Neural cell (in vitro differentiated cells): Measurements from ENCODE around the gene IL21R. TPM values are rescaled to one million over a fixed set of nuclear protein-coding genes. Genes with fewer than 3 reads are reported as not detected.

Source experiments
- H2AFZ ChIP-seq: fragments of 200-600, 300-800 bp; sonication (generic), shearing (Covaris generic); 2 replicates; pipeline ENCODE4 v1.6.0; 2014; ENCODE audit warnings: low read depth, mild to moderate bottlenecking, antibody characterized with exemption, low read length, moderate library complexity
- H3F3A ChIP-seq: fragments of 200-600 bp; shearing (Covaris generic); 2 replicates; pipeline ENCODE4 v1.6.1; 2016; ENCODE audit warnings: mild to moderate bottlenecking, moderate library complexity, mixed read lengths, antibody characterized with exemption, low read length; ENCODE audit not compliant: insufficient read depth, poor library complexity, severe bottlenecking
- H3K27ac ChIP-seq: fragments of 200-600, 300-800 bp; sonication (generic), shearing (Covaris generic); 2 replicates; pipeline ENCODE4 v1.5.1; 2014; ENCODE audit warnings: mild to moderate bottlenecking, low read length, moderate library complexity
- H3K27me3 ChIP-seq: fragments of 300-800, 200-600 bp; sonication (generic), shearing (Covaris generic); 2 replicates; pipeline ENCODE4 v1.6.0; 2014; ENCODE audit warnings: mild to moderate bottlenecking, low read depth, low read length, moderate library complexity; ENCODE audit not compliant: insufficient read depth
- H3K36me3 ChIP-seq: fragments of 300-800, 200-600 bp; sonication (generic), shearing (Covaris generic); 2 replicates; pipeline ENCODE4 v1.5.1; 2014; ENCODE audit warnings: mild to moderate bottlenecking, antibody characterized with exemption, low read length, moderate library complexity; ENCODE audit not compliant: insufficient read depth
- H3K4me2 ChIP-seq: fragments of 300-800, 200-600 bp; sonication (generic), shearing (Covaris generic); 2 replicates; pipeline ENCODE4 v1.6.0; 2014; ENCODE audit warnings: mild to moderate bottlenecking, low read length
- H3K4me3 ChIP-seq: fragments of 300-800, 200-600 bp; sonication (generic), shearing (Covaris generic); 2 replicates; pipeline ENCODE4 v1.5.1; 2014; ENCODE audit warnings: mild to moderate bottlenecking, low read length, moderate library complexity
- H3K79me2 ChIP-seq: fragments of 200-600 bp; shearing (Covaris generic); replicated peaks from 2 replicates; pipeline ENCODE4 v1.6.0; 2014; ENCODE audit warnings: mild to moderate bottlenecking, low read length, moderate library complexity; ENCODE audit not compliant: insufficient read depth
- H3K9ac ChIP-seq: fragments of 300-800, 200-600 bp; sonication (generic), shearing (Covaris generic); 2 replicates; pipeline ENCODE4 v1.6.1; 2016; ENCODE audit warnings: mild to moderate bottlenecking, low read length, mixed read lengths
- H3K9me2 ChIP-seq: fragments of 200-600 bp; shearing (Covaris generic); 2 replicates; pipeline ENCODE4 v1.6.1; 2016; ENCODE audit warnings: mild to moderate bottlenecking, low read length, mixed read lengths; ENCODE audit not compliant: insufficient read depth
- H3K9me3 ChIP-seq: fragments of 200-600, 300-800 bp; sonication (generic), shearing (Covaris generic); 2 replicates; pipeline ENCODE4 v1.6.1; 2016; ENCODE audit warnings: mild to moderate bottlenecking, mixed run types, low read length, moderate library complexity, mixed read lengths
- H4K20me1 ChIP-seq: fragments of 200-600 bp; shearing (Covaris generic); 2 replicates; pipeline ENCODE4 v1.6.1; 2016; ENCODE audit warnings: mild to moderate bottlenecking, mixed run types; ENCODE audit not compliant: insufficient read depth
- CTCF ChIP-seq: fragments of 450-650 bp; IDR thresholded peaks from 2 replicates; pipeline ENCODE4 v1.5.1; 2014; ENCODE audit warnings: antibody characterized with exemption, mild to moderate bottlenecking, moderate library complexity; ENCODE audit not compliant: poor library complexity, severe bottlenecking
- EP300 ChIP-seq: fragments of 450-650 bp; conservative IDR thresholded peaks from 2 replicates; pipeline ENCODE4 v1.6.1; 2014; ENCODE audit warnings: antibody characterized with exemption, mild to moderate bottlenecking, moderate library complexity; ENCODE audit not compliant: poor library complexity, severe bottlenecking
- EZH2 ChIP-seq: fragments of 200-600, 300-800 bp; shearing (Covaris generic), sonication (generic); IDR thresholded peaks from 2 replicates; pipeline ENCODE4 v1.6.1; 2014; ENCODE audit warnings: antibody characterized with exemption, low read length, borderline replicate concordance, mild to moderate bottlenecking; ENCODE audit not compliant: insufficient read depth, poor library complexity, severe bottlenecking
- MXI1 ChIP-seq: fragments of 450-650 bp; conservative IDR thresholded peaks from 2 replicates; pipeline ENCODE4 v1.6.1; 2014; ENCODE audit warnings: antibody characterized with exemption, mild to moderate bottlenecking; ENCODE audit not compliant: poor library complexity, severe bottlenecking
- POLR2AphosphoS5 ChIP-seq: IDR thresholded peaks from 2 replicates; pipeline ENCODE4 v1.6.1; 2012
- RAD21 ChIP-seq: fragments of 450-650 bp; conservative IDR thresholded peaks from 2 replicates; pipeline ENCODE4 v1.6.1; 2014; ENCODE audit warnings: antibody characterized with exemption, mild to moderate bottlenecking, moderate library complexity
- REST ChIP-seq: IDR thresholded peaks from 2 replicates; pipeline ENCODE4 v1.6.1; 2012; ENCODE audit warnings: borderline replicate concordance
- SMC3 ChIP-seq: fragments of 450-650 bp; conservative IDR thresholded peaks from 2 replicates; pipeline ENCODE4 v1.6.1; 2014; ENCODE audit warnings: antibody characterized with exemption, mild to moderate bottlenecking, moderate library complexity; ENCODE audit not compliant: poor library complexity
- TAF1 ChIP-seq: IDR thresholded peaks from 2 replicates; pipeline ENCODE4 v1.6.1; 2012; ENCODE audit warnings: low read depth
- polyA plus RNA-seq: library from polyadenylated mRNA; depleted of rRNA; stranded (reverse); fragments of >200 nt; gene quantifications from 2 replicates; pipeline ENCODE4 v1.2.3, GENCODE V29; 2014

IL21R gene
- polyA plus RNA-seq, 1 donor from 2014 or later: not detected

GRCh38 chr16:27446721-27447120 is 44.7 kb downstream of the IL21R start:
- H3K36me3 ChIP-seq: no peaks in the 10 kb centered on the region
- no peak overlapping the region for H3K4me2 ChIP-seq
- no peak overlapping the region for H3K9ac ChIP-seq
- H3K9me3 ChIP-seq: no peaks in the 10 kb centered on the region
- no peak overlapping the region for H3K27ac ChIP-seq
- no peaks in the 10 kb centered on the region for H3K27me3 ChIP-seq
- H4K20me1 ChIP-seq: no peaks in the 10 kb centered on the region
- no peak overlapping the region for H3K4me3 ChIP-seq
- TF ChIP-seq TAF1 (no peak), REST (no peak), POLR2AphosphoS5 (no peak), EP300 (no peak), EZH2 (no peak), RAD21 (no peak), CTCF (no peak), MXI1 (no peak), SMC3 (no peak)
- no peaks in the 10 kb centered on the region for H3K79me2 ChIP-seq
- H3K9me2 ChIP-seq: no peaks in the 10 kb centered on the region
- no peaks in the 10 kb centered on the region for H3F3A ChIP-seq
- H2AFZ ChIP-seq: no peak overlapping the region

GRCh38 chr16:27447301-27447700 is 45.3 kb downstream of the IL21R start:
- Histone ChIP-seq H3K4me3 (no peak overlapping the region), H3K27me3 (no peaks in the 10 kb centered on the region), H3K9me2 (no peaks in the 10 kb centered on the region), H3K9me3 (no peaks in the 10 kb centered on the region), H2AFZ (no peak overlapping the region), H3K27ac (no peak overlapping the region), H3K36me3 (no peaks in the 10 kb centered on the region), H3K9ac (no peak overlapping the region), H3F3A (no peaks in the 10 kb centered on the region), H4K20me1 (no peaks in the 10 kb centered on the region), H3K4me2 (no peak overlapping the region), H3K79me2 (no peaks in the 10 kb centered on the region)
- TF ChIP-seq TAF1: no peak
- no peak for TF ChIP-seq POLR2AphosphoS5
- TF ChIP-seq MXI1: no peak
